SU-DHL-6 (cell line): ENCODE results near the gene DTNBP1.

Experiments used
- H2AFZ ChIP-seq: fragments of 200-600 bp; sonication (generic); 2 replicates; pipeline ENCODE4 v1.6.1; 2014; ENCODE audit warnings: low read depth, mild to moderate bottlenecking, moderate library complexity, mixed read lengths, antibody characterized with exemption, low read length; ENCODE audit not compliant: severe bottlenecking
- H3F3A ChIP-seq: fragments of 200-600 bp; shearing (Covaris generic); 2 replicates; pipeline ENCODE4 v1.6.0; 2016; ENCODE audit warnings: antibody characterized with exemption, mild to moderate bottlenecking; ENCODE audit not compliant: insufficient read depth
- H3K27ac ChIP-seq: fragments of 200-600 bp; sonication (generic); 2 replicates; pipeline ENCODE4 v1.5.1; 2016; ENCODE audit warnings: low read depth, mild to moderate bottlenecking, low read length, moderate library complexity, mixed read lengths
- H3K27me3 ChIP-seq: fragments of 200-600 bp; sonication (generic), shearing (Covaris generic); 2 replicates; pipeline ENCODE4 v1.6.0; 2014; ENCODE audit warnings: mild to moderate bottlenecking, low read length
- H3K36me3 ChIP-seq: fragments of 200-600 bp; sonication (generic); 2 replicates; pipeline ENCODE4 v1.6.1; 2014; ENCODE audit warnings: mild to moderate bottlenecking, low read length, mixed read lengths
- H3K4me2 ChIP-seq: fragments of 300-600, 200-600 bp; shearing (Covaris generic), sonication (generic); 2 replicates; pipeline ENCODE4 v1.6.0; 2014; ENCODE audit warnings: low read length, low read depth, mild to moderate bottlenecking; ENCODE audit not compliant: poor library complexity, severe bottlenecking
- H3K4me3 ChIP-seq: fragments of 200-600 bp; sonication (generic); 2 replicates; pipeline ENCODE4 v1.5.1; 2014; ENCODE audit warnings: antibody characterized with exemption, low read length, mild to moderate bottlenecking, mixed read lengths; ENCODE audit not compliant: insufficient read depth, poor library complexity, severe bottlenecking
- H3K79me2 ChIP-seq: fragments of 200-600 bp; sonication (generic); 2 replicates; pipeline ENCODE4 v1.6.1; 2014; ENCODE audit warnings: mild to moderate bottlenecking, low read length, moderate library complexity; ENCODE audit not compliant: insufficient read depth
- H3K9ac ChIP-seq: fragments of 200-600 bp; sonication (generic); 2 replicates; pipeline ENCODE4 v1.7.0; 2014; ENCODE audit warnings: mild to moderate bottlenecking, low read length
- H3K9me2 ChIP-seq: fragments of 200-600 bp; sonication (generic); replicated peaks from 2 replicates; pipeline ENCODE4 v1.6.1; 2014; ENCODE audit warnings: low read length; ENCODE audit not compliant: insufficient read depth
- H3K9me3 ChIP-seq: fragments of 200-600 bp; sonication (generic); 2 replicates; pipeline ENCODE4 v1.6.1; 2014; ENCODE audit warnings: low read length, mixed read lengths; ENCODE audit not compliant: insufficient read depth
- H4K20me1 ChIP-seq: fragments of 200-600 bp; sonication (generic); 2 replicates; pipeline ENCODE4 v1.6.1; 2014; ENCODE audit warnings: low read depth, mild to moderate bottlenecking, antibody characterized with exemption, low read length, moderate library complexity, mixed read lengths
- CTCF ChIP-seq: fragments of 200-600 bp; sonication (generic); IDR thresholded peaks from one replicate; pipeline ENCODE4 v1.5.1; 2017; ENCODE audit warnings: antibody characterized with exemption, mild to moderate bottlenecking, low read length, moderate library complexity; ENCODE audit not compliant: insufficient read depth, poor library complexity, severe bottlenecking
- EZH2phosphoT487 ChIP-seq: fragments of 200-600 bp; sonication (generic), shearing (Covaris generic); conservative IDR thresholded peaks from 2 replicates; pipeline ENCODE4 v1.6.1; 2018; ENCODE audit warnings: mild to moderate bottlenecking, antibody characterized with exemption, low read length, moderate library complexity, mixed read lengths

The DTNBP1 gene

GRCh38 chr6:15501826-15502445 lies 160.9 kb downstream of the DTNBP1 start:
- no peak overlapping the region for H3K9ac ChIP-seq
- H3K36me3 ChIP-seq, result no peaks in the 10 kb centered on the region
- H4K20me1 ChIP-seq, result no peaks in the 10 kb centered on the region
- H3K27ac ChIP-seq, result no peak overlapping the region
- no peak overlapping the region for H2AFZ ChIP-seq
- no peaks in the 10 kb centered on the region for H3K79me2 ChIP-seq
- H3K4me3 ChIP-seq, result no peak overlapping the region
- TF ChIP-seq CTCF (no peak), EZH2phosphoT487 (no peak)
- H3K9me2 ChIP-seq, result no peaks in the 10 kb centered on the region
- H3K27me3 ChIP-seq, result no peaks in the 10 kb centered on the region
- H3K4me2 ChIP-seq, result no peak overlapping the region
- no peaks in the 10 kb centered on the region for H3K9me3 ChIP-seq
- no peaks in the 10 kb centered on the region for H3F3A ChIP-seq

GRCh38 chr6:15500901-15501825 lies 161.7 kb downstream of the DTNBP1 start:
- no peak overlapping the region for H3K4me3 ChIP-seq
- no peaks in the 10 kb centered on the region for H3K9me2 ChIP-seq
- no peaks in the 10 kb centered on the region for H3K27me3 ChIP-seq
- no peak for TF ChIP-seq EZH2phosphoT487
- TF ChIP-seq CTCF, result no peak
- H3F3A ChIP-seq, result no peaks in the 10 kb centered on the region
- no peak overlapping the region for H3K9ac ChIP-seq
- H4K20me1 ChIP-seq, result no peaks in the 10 kb centered on the region
- no peaks in the 10 kb centered on the region for H3K9me3 ChIP-seq
- H3K79me2 ChIP-seq, result no peaks in the 10 kb centered on the region
- no peak overlapping the region for H3K4me2 ChIP-seq
- no peak overlapping the region for H3K27ac ChIP-seq
- H3K36me3 ChIP-seq, result no peaks in the 10 kb centered on the region
- H2AFZ ChIP-seq, result no peak overlapping the region

- Histone ChIP-seq H3F3A (no peaks in the 10 kb centered on the region), H3K4me2 (no peak overlapping the region), H3K79me2 (no peaks in the 10 kb centered on the region), H3K27me3 (no peaks in the 10 kb centered on the region), H3K9me3 (no peaks in the 10 kb centered on the region), H3K4me3 (no peak overlapping the region), H3K36me3 (no peaks in the 10 kb centered on the region), H3K27ac (no peak overlapping the region), H3K9ac (no peak overlapping the region), H3K9me2 (no peaks in the 10 kb centered on the region), H2AFZ (no peak overlapping the region), H4K20me1 (no peaks in the 10 kb centered on the region)
- no peak for TF ChIP-seq CTCF
- TF ChIP-seq EZH2phosphoT487, result no peak
Observed at GRCh38 chr6:15500078-15500740, 162.6 kb downstream of the DTNBP1 start.
